ENCODE data around the gene RBM23. TPM values are rescaled to one million over a fixed set of nuclear protein-coding genes. Genes with fewer than 3 reads are reported as not detected.

RBM23 gene
- total and polyA plus RNA-seq, 9 of the 15 experiments (the other 6 are each of a cell fraction or from before 2014, with no cell fraction given) = 46.0 to 102 (median 58.5) TPM

GRCh38 chr14:22928237-22929103, 9.5 kb upstream of the RBM23 start (continued):
- TF ChIP-seq ETV6 (IDR thresholded peaks at IDR 0.05; ENCODE audit: borderline replicate concordance in 1 of 2, low read depth in 2 of 2, low read length in 1 of 2) (no peak), ETV6 (CRISPR knock-in tag; IDR thresholded peaks at IDR 0.05; ENCODE audit: borderline replicate concordance) (no peak), JUN (IDR thresholded peaks at IDR 0.05; ENCODE audit: borderline replicate concordance, low read depth, low read length) (no peak), JUN (CRISPR knock-in tag; IDR thresholded peaks at IDR 0.05; ENCODE audit: borderline replicate concordance) (no peak), PHB2 (IDR thresholded peaks at IDR 0.05; ENCODE audit: low read depth) (0 out of 2 replicates have a peak, but pooled peaks have one; percentile 11), PCBP1 (IDR thresholded peaks at IDR 0.05; ENCODE audit: low read depth, low read length, poor library complexity, severe bottlenecking) (no peak), GABPA (tag; conservative IDR thresholded peaks at IDR 0.05; ENCODE audit: low read depth) (no peak), E2F6 (IDR thresholded peaks at IDR 0.05; ENCODE audit: borderline replicate concordance in 1 of 2, extremely low read depth in 1 of 2, insufficient read depth in 1 of 2, insufficient read length in 1 of 2, low read depth in 1 of 2, low read length in 1 of 2, poor library complexity in 1 of 2, severe bottlenecking in 1 of 2) (no peak), SOX6 (IDR thresholded peaks at IDR 0.05) (no peak), CCAR2 (IDR thresholded peaks at IDR 0.05; ENCODE audit: low read depth, low read length) (no peak), MYNN (IDR thresholded peaks at IDR 0.05) (no peak), MYNN (CRISPR knock-in tag; IDR thresholded peaks at IDR 0.05) (no peak), MTA3 (IDR thresholded peaks at IDR 0.05; ENCODE audit: borderline replicate concordance) (no peak), ZNF274 (IDR thresholded peaks at IDR 0.05; ENCODE audit: borderline replicate concordance, low read depth, low read length) (no peak), CHCHD3 (CRISPR knock-in tag; IDR thresholded peaks at IDR 0.05) (no peak), FOSL1 (tag; conservative IDR thresholded peaks at IDR 0.05) (no peak), ZNF197 (CRISPR knock-in tag; IDR thresholded peaks at IDR 0.05; ENCODE audit: low read depth) (no peak), ZBTB34 (CRISPR knock-in tag; IDR thresholded peaks at IDR 0.05) (no peak), TBL1XR1 (IDR thresholded peaks at IDR 0.05; ENCODE audit: low read length in 2 of 2) (no peak), NCOA1 (IDR thresholded peaks at IDR 0.05; ENCODE audit: low read depth) (no peak), ZNF12 (CRISPR knock-in tag; IDR thresholded peaks at IDR 0.05) (no peak)
- TF ChIP-seq, protein P1, sequence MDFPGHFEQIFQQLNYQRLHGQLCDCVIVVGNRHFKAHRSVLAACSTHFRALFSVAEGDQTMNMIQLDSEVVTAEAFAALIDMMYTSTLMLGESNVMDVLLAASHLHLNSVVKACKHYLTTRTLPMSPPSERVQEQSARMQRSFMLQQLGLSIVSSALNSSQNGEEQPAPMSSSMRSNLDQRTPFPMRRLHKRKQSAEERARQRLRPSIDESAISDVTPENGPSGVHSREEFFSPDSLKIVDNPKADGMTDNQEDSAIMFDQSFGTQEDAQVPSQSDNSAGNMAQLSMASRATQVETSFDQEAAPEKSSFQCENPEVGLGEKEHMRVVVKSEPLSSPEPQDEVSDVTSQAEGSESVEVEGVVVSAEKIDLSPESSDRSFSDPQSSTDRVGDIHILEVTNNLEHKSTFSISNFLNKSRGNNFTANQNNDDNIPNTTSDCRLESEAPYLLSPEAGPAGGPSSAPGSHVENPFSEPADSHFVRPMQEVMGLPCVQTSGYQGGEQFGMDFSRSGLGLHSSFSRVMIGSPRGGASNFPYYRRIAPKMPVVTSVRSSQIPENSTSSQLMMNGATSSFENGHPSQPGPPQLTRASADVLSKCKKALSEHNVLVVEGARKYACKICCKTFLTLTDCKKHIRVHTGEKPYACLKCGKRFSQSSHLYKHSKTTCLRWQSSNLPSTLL (IDR thresholded peaks at IDR 0.05) = 0 out of 2 replicates have a peak, but pooled peaks have one; percentile 6
- TF ChIP-seq, protein P2, sequence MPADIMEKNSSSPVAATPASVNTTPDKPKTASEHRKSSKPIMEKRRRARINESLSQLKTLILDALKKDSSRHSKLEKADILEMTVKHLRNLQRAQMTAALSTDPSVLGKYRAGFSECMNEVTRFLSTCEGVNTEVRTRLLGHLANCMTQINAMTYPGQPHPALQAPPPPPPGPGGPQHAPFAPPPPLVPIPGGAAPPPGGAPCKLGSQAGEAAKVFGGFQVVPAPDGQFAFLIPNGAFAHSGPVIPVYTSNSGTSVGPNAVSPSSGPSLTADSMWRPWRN (IDR thresholded peaks at IDR 0.05; ENCODE audit: low read depth) = no peak

Data from K562 (cell line).